Stimulated activated CD8-positive, alpha-beta memory T cell treated with anti-CD3 and anti-CD28 coated beads, Interleukin-7, amount 100 ng/mL, for 48 hours (primary cell): ENCODE results near the gene ABCG4.

Experiments
- DNase-seq, 2 donors: peaks; one replicate each; pipeline ENCODE4 v3.0.0-alpha.2; 2020; ENCODE audit warnings: low read depth in 1 of 2; ENCODE audit errors: extremely low read depth in 1 of 2

Gene ABCG4

DNA sequence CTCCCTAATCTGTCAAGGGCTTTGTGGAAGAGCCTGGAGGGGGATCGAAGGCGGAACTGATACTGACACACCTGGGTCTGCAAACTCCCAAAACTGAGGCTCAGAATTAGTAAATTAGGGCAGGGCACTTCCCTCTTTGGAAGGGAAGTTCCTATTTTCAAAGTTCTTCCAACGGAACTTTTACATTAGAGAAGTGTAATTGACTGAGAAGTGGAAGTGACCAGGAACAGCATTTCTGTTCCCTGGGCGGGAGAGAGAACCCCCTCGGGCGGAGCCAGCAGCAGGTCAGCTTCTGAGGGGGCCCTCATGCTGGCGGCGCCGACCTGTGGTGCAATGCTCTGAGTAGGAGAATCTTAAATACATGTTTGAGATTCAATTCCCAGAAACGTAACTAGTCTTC is 56.2 kb downstream of the ABCG4 start:
- DNase-seq, result no peak

DNA sequence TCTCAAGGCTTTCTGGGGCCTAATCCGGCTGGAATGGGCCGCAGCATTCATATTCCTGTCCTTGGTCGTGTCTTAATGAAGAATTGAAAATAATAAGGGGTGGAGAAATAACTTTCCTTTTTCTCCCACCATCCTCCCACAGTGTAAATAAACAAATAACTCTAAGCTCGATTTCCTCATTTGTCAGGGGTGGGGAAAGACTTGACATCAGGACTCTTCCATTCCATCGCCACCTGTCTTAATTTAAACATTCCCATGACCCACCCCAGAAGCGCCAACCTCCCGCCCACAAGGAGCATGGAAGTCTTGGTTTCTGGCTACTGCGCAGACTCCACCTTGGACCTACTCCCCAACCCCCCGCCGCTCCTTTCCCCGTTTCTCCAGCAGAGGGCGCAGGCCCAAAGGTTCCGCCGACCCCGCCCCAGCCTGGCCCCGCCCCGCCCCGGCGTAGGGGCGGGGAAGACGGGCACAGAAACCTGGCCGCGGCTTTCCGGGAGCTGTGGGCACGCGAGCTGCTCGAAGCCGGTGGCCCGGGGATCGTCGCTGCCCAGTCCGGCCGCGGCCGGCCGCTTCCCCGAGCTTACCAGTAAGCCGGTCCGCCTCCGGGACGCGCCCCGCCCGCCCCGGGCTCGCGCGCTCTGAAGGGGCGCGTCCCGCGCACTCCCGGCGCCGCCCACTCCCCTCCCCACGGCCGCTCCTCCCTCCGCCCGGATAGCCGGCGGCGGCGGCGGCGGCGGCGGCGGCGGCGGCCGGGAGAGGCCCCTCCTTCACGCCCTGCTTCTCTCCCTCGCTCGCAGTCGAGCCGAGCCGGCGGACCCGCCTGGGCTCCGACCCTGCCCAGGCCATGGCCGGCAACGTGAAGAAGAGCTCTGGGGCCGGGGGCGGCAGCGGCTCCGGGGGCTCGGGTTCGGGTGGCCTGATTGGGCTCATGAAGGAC is 57.0 kb downstream of the ABCG4 start, which contains the start of gene CBL:
TSS of gene CBL (plus strand) at position 766 of the 937 bp plus-strand sequence. CDS start at position 845, 79 bp downstream.
- DNase-seq, result peak; percentile 88

DNA sequence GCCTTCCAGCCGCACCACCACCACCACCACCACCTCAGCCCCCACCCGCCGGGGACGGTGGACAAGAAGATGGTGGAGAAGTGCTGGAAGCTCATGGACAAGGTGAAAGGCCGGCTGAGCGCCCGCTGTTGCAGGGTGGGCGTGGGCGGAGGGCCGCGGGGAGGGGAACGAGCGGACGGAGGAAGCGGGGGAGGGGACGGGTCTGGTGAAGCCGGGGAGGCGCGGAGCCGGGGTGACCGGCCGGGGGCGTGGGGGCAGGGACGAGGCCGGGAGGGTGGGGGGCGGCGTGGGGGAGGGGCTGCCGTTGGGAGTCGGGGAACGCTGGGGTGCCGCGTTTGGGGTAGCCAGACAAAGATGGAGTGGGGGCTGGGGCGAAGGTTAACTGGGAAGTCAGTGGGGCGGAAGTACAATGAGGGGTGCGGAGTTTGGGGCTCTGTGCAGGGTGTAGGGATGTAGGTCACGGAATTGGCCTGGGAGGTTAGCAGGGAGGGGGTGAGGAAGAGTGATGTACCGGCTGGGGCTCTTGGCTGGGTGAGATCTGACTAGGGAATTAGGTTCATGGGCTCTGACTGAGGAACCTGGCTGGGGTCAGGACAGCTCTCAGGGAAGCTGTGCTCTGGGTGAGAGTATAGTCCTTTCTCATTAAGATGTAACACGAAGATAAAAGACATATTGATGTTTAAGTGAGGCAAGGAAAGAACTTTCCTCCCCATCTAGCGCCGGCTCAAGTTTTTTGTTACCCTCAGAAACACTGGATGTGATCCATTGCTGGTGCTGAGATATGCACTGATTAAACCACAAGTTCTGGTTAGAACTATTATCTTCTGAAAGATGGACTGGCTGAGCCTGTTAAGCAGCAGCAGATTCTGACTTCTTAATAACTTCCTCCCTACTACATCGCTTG is 57.9 kb downstream of the ABCG4 start:
- DNase-seq, result peak; percentile 27 to 39

DNA sequence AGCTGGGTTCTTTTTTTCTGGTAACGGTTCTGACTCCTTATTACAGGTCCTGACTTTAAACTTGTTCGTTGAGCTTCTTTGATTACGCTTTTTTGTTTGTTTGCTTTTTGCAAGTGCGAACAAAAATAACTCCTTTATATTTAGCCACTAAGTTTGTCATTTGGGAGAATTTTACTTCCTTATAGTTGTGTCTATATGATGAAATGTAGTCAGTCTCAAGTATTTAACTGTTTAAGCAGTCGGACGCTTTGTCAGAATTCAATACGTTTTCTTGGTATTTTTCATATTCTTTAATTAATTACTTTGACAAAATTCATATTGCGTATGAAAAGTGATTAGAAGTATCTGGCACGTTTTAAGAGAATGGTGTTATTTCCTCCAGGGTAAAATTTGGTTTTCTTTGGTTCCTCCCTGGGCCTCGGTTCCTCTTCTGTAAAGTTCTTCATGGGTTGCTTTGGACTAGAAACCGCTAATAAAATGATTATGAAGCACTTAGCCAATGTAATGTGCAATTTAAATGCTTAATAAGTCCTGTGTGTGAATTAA is 58.6 kb downstream of the ABCG4 start:
- no peak for DNase-seq

DNA sequence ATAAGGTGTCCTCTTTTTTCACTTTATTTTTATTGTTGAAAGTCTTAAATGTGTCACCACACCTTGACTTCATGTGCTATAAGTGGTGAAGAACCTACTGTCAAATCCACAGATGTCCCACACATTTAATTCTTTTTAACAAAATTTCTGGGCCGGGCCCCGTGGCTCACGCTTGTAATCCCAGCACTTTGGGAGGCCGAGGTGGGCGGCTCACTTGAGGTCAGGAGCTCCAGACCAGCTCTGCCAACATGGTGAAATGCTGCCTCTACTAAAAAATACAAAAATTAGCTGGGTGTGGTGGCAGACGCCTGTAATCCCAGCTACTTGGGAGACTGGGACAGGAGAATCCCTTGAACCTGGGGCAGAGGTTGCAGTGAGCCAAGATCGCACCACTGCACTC is 60.3 kb downstream of the ABCG4 start:
- DNase-seq, result no peak

DNA sequence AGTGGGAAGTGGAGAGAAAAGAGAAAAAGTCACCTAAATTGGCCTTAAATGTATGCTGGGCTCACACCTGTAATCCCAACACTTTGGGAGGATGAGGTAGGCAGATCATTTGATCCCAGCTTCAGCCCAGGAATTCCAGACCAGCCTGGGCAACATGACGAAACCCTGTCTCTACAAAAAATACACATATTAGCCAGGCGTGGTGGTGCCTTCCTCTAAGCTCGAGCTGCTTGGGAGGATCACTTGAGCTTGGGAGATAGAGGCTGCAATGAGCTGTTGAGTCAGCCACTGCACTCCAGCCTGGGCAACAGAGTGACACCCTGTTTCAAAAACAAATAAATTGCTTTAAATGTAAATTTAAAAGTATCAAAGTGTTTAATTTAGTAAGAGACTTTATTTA is 61.2 kb downstream of the ABCG4 start:
- DNase-seq, result no peak
